GM19463 (cell line): Measurements from ENCODE around the gene HSF2BP.
"Not testable (repeated sequence)": the region's sequence is repeated elsewhere in the genome, so short reads cannot be mapped to it uniquely, and the experiment has no call there.

Experiments
- ATAC-seq: cut with Tn5 transposase; IDR thresholded peaks from one replicate; pipeline ENCODE4 v1.9.1; 2021; ENCODE audit warnings: mild to moderate bottlenecking, moderate library complexity; ENCODE audit not compliant: unreplicated experiment

The HSF2BP gene

DNA sequence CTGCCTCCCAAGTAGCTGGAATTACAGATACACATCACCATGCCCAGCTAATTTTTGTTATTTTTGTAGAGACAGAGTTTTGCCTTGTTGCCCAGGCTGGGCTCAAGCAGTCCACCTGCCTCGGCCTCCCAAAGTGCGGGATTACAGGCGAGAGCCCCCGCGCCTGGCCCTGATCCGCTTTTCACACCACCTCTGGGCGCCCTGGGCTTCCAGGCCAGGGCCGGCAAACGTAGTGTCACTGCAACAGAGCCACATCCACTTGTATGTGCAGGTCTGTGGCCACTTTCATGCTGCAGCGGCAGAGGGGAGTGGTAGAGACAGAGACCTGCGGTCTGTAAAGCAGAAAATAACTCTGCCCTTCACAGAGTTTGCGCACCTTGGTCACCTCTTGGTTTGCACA is 29.6 kb upstream of the HSF2BP start:
- ATAC-seq, result no peak

DNA sequence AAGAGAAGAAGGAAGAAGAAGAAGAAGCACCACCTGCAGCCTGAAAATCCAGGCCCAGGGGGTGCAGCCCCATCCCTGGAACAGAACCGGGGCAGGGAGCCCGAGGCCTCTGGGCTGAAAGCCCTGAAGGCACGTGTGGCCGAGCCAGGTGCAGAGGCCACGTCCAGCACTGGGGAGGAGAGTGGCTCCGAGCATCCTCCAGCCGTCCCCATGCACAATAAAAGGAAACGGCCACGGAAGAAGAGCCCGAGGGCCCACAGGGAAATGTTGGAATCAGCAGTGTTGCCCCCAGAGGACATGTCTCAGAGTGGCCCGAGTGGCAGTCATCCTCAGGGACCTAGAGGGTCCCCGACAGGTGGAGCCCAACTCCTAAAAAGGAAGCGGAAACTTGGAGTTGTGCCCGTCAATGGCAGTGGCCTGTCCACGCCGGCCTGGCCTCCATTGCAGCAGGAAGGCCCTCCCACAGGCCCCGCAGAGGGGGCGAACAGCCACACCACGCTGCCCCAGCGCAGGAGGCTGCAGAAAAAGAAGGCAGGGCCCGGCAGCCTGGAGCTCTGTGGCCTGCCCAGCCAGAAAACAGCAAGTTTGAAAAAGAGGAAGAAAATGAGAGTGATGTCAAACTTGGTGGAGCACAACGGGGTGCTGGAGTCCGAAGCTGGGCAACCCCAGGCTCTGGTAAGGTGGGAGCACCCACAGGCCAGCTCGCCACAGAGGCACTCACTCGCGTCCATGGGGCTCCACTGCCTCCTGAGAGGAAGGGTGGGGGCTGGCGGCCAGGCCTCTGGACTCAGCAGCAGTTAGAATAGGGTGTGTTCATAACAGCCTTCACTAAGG is 28.5 kb upstream of the HSF2BP start:
- ATAC-seq, result no peak

DNA sequence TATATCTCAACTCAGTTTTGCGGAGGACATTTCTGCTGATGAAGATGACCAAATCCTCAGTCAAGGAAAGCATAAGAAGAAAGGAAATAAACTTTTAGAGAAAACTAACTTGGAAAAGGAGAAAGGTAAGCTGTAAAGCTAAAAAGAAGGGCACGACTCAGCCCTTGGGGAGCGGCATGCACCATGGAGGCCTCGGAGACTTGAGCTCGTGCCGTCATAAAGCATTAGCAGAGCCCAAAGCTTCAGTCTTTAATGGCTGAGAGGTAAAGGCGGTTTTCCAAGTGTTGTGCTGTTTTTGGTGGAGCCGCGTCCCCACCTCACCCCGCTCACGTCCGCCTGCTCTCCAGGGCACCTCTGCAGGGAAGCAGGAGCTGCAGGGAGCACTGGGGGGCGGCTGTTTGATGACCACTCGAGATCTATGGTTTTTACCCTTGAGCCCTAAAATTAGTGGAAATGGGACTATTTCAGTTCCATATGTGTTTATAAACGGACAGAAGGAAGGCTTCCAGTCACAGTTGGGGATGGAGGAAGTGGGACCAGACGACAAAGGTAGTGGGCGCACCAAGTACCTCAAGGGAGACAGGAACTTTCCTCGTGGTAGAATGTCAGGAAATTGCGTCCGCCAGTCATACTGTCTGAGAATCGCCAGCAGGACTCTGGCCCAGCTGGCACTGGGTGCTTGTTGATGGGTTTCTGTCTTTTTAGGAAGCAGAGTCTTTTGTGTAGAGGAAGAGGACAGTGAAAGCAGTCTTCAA is 27.7 kb upstream of the HSF2BP start:
- no peak for ATAC-seq

DNA sequence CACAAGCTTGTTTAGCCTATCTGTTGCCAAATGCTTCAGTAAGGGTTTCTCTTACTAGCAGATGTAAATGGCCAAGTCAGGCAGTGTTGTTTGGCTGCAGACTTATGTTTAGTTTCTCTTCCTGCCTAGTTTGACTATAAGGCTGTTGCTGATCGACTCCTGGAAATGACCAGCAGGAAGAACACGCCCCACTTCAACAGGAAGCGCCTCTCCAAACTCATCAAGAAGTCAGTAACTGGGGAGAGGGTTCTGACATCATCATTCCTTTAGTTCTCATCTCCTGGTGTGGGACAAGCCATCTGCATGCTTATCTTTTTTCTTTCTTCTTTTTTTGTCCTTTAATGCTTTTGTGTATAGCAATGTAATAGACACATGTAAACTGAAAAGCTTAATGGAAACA is 25.1 kb upstream of the HSF2BP start:
- no peak for ATAC-seq

DNA sequence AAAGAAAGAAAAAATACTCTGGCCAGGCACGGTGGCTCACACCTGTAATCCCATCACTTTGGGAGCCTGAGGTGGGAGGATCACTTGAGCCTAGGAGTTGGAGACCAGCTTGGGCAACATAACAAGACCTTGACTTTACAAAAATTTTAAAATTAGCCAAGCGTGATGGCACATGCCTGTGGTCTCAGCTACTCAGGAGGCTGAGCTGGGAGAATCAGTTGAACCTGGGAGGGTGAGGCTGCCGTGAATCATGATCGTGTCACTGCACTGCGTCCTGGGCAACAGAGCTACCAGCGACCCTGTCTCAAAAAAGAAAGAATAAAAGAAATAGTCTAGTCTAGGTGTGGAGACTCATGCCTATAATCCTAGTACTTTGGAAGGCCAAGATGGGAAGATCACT is 22.4 kb upstream of the HSF2BP start:
- ATAC-seq, result no peak

DNA sequence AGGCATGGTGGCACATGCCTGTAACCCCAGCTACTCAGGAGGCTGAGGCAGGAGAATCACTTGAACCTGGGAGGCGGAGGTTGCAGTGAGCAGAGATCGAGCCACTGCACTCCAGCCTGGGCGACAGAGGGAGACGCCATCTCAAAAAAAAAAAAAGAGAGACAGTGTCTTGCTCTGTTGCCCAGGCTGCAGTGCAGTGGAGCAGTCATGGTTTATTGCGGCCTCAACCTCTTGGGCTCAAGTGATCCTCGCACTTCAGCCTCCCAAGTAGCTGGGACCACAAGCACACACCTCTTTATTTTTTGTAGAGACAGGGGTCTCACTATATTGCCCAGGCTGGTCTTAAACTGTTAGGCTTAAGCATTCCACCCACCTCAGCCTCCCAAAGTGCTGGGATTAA is 21.1 kb upstream of the HSF2BP start:
- ATAC-seq, result not testable (repeated sequence)

DNA sequence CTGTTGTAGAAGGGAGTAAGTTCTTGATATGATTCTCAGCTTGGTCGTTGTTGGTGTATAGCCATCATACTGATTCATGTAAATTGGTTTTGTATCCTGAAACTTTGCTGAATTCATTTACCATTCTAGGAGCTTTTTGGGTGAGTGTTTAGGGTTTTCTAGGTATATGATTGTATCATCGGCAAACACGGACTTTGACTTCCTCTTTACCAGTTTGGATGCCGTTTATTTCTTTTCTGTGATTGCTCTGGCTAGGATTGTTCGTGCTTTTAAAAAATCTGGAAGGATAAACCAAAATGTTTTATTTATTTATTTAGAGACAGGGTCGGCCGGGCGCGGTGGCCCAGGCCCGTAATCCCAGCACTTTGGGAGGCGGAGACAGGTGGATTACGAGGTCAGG is 20.7 kb upstream of the HSF2BP start:
- ATAC-seq, result no peak

DNA sequence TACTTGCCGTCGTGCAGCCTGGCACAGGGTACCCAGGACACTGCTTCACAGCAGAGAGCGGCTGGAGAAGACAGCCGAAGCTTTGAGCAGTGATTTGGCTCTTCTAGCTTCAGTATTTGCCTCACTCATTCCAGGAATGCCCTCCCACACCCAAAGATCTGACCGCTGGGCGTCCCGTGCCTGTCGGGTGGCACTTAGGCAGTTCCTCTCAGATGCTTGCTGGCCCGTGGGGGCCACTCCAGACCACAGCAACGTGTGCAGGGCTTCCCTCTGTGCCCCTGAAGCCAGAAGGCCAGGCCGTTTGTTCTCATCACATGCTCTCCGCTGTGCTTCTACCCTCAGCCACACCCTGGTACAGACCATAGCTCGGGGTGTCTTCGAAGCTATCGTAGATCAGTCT is 17.1 kb upstream of the HSF2BP start:
- no peak for ATAC-seq

DNA sequence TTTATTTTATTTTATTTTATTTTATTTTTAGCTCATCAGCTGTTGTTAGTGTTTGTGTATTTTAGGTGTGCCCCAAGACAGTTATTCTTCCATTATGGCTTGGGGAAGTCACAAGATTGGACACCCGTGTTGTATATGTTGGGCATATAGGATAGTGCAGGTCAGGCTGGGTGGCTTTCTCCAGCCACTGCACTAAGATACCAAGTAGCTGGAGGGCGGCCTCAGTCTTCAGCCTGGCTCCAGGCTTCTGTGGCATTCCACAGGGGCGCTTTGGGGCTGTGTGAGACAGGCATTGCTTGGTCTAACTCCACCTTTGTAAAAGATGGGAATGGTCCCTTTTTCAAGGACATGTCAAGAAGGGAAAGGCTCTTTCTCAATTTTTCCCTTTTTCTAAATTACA is 16.6 kb upstream of the HSF2BP start:
- ATAC-seq, result no peak

DNA sequence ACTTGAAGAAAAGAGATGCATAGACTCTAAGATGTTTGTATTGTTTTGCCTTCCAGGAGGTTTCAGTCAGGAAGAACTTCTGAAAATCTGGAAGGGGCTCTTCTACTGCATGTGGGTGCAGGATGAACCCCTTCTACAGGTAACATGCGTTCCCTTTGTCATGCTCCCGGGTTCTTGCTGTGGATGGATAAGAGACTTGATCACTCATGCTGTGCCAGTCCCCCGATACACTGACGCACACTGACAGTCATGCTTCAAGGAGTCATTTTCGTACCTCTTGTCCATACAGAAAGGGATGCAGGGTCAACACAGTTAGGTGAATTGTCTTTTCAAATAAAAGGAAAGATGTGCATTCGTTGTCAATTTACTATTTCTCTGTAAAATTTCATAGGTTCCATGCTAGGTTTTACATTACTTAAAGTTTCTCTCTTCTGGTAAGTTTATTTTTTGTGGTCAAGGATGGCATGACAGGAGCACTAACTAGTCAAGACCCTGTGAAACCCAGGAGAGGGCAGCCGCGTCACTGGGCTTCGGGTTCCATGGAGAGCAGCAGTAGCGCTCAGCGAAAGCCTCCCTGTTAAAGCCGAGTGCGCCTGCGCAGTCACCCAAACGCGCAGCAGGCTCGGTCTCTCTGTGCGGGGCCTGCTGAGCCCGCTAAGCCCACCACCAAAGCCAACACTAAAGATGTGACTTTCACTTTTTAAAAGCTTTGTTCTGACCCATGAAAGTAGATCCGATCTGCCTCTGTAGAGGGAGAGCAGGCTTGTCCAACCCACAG is 10.7 kb upstream of the HSF2BP start:
- ATAC-seq, result no peak

DNA sequence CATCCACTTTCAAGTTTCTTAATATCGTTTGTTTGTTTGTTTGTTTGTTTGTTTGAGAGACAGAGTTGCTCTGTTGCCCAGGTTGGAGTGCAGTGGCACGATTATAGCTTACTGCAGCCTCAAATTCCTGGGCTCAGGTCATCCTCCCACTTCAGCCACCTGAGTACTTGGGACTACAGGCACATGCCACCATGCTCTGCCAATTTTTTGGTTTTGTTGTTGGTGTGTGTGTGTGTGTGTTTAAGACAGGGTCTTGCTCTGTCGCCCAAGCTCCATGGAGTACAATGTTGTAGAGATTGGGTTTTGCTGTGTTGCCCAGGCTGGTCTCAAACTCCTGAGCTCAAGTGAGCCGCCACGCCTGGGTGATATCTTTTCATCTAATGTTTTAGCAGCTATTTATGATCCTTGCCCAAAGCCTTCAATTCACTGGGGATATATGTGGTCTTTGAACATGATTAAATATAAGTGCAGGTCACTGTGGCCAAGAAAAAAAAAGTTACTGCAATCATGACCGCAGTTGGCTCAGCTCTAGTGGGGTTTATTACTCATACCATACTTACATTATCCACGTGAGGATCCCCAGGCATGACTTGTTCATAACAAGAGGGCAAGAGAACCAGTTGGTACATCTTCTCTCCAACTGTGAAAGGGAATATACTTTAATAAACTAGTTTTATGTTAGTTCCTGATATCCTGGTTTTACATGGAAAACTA is 8.1 kb upstream of the HSF2BP start:
- no peak for ATAC-seq

DNA sequence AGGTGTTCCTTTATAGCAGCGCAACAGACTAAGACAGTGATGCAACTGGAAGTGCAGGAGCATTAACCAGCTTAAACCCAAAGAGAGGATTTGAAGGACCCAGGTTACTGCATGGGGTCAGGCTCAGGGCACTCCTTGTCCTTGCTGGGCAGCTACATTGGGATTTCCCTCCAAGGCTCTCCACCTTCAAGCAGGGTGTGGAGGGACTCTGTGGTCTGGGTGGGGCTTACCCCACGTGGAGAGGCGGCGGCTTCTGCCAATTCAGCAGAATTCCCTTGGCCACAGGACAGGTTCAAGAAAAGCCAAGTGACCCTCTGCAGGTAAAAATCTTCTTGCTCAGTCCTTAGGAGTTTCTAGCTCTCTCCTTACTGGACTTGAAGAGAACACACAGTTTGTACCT is 6.6 kb upstream of the HSF2BP start:
- no peak for ATAC-seq

DNA sequence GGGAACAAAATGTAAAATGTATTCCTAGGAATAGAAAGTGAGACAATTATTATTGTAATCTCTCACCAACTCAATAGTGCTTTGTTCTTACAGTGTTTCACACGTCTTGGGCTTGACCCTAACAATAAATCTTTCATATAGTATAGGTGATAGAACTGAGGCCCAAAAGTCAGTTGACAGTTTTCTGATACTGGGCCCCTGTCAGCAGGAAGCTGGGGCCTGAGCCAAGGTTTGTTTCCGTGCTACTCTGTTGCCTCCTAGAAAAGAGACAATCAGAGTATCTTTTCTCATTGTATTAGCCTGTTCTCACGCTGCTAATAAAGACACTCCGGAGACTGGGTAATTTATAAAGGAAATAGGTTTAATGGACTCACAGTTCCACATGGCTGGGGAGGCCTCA is 5.1 kb upstream of the HSF2BP start:
- no peak for ATAC-seq

DNA sequence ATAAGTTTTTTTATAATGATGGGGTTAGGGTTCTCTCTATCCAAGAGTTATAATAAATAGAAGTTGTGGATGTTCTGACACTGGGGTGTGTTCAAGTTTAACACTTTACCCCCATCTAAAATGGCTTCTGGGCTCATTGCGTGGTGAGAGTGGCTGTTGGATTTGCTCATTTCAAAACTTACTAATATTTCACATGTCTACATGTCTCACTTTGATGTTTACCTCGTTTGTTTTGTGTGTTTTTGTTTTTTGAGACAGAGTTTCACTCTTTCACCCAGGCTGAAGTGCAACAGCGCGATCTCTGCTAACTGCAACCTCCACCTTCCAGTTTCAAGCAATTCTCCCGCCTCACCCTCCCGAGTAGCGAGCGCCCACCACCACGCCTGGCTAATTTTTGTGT is 3.7 kb upstream of the HSF2BP start:
- no peak for ATAC-seq

DNA sequence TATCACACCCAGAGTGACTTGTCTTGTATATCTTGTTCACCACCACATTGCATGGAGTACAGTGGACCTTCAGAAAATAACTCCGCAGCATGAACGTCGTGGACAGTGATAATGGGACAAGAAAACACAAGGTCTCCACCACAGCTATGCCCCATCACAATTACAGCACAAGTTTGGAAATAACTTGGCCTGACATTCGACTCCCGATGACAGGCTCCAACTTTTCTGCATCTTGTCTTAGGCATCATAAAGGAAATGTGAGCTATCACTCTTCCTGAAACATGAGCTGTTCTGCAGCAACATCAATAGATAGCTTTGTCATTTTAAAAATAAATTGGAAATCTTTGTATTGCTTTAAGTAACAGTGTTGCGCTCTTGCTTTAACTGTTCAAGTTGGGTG is 3.0 kb upstream of the HSF2BP start:
- ATAC-seq, result no peak

DNA sequence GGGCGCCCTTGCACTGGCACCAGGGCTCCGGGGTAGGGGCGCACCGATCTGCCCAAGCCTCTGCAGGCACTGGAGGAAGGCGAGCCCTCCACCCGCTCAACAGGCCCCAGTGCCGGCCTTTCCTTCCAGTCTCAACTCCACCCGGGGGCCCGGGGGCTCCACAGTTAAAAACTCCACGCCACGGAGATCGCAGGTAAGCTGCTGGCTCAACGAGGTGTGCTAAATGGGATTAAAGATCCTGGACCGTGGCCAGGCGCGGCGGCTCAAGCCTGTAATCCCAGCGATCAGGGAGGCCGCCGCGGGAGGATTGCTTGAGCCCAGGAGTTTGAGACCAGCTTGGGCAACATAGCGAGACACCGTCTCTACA is 536 bp downstream of the HSF2BP start:
- ATAC-seq, result no peak

DNA sequence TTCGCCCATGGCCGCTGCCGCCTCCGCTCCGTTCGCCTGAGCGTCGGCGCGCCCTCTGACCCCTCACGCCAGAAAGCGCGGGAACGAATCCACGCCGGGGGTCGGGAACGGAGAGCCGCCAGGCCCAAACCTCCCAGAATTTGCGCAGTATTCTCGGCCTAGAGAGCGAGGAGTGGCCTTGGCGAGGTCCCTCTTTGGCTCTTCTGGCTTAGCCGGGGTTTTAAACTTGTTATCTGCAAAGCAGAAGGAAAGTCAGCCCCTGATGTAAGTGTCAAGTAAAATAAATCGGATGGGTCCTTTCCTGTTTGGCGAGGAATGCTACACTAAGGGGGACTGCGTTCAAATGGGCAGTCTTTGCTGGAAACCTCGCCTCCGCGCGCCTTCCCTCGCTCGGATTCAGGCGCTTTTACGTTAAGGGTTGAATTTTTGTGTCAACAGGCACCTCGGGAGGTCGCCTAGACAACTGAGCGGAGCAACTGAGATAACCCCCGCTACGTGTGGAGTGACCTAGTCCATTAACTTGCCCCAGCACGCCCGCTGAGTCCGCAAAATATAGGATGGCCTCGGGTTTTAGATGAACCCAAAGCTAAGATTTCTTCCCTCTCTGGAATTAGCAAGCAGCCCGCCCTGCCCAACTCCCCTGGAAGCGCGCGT is 1.1 kb downstream of the HSF2BP start:
- no peak for ATAC-seq

DNA sequence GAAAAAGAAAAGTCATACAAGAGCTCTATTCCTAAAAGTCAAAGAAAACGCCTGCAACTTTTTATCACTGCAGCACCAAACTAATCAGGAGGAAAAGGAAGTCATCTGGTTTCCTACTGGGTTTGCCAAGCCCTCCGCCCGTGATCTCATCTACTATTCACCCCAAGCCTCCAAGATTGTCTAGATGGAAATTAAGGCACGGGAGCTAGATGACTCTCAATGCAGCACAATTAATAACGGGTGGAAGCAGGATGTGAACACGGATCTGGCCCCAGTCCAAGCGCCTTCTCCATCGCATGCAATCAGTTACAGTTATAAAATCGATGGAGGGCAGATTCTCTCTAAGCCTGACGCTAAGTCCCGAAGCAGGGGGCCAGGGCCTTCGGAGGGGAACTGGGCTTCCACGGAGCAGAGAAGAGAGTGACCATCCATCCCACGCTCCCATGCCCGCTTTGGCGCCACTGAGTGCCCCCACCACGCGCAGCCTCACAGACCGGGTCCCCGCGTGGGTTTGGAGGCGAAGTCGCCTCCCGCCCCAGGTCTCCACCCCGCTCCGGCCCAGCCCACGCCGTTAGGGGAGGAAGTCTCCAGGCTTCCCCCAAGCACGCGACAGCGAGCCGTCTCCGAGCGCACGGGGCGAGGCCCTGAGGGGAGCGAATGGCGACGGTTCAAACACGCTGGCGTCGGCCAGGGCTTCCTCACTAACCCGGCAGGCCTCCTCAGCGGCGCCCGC is 1.8 kb downstream of the HSF2BP start:
- no peak for ATAC-seq

DNA sequence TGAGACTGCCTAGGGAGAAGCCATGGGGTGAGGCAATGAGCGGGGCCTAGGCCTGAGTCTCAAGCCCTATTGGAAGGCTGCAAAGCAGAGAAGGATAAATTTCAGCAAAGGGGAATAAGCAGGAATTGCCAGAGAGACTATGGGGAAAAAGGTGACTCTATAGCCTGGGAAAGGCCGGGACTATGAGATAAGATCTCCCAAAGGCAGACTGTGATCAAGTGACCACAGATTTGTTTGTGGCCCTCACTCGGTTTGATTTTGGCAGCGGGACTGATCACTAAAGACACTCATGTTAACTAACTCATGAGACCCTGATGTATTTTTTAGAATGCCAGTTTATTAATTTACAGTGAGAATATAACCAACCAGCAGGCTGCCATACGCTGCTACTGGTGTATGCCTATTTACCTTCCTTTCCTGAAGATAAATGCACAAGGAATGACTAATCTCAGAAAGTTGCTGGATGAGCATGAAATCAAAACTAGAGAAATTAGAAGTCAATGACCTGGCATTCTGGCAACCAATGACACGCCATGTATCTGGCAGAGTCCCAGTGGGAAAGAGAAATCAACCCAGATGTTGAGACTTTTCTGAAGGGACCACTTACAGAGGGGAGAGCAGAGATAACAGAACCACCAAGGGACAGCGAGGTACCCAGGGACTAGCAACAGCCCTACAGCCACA is 4.3 kb downstream of the HSF2BP start:
- no peak for ATAC-seq
